Effector CD8-positive, alpha-beta T cell (primary cell): ENCODE measurements around the gene CST3.
"Not testable (repeated sequence)": the region's sequence is repeated elsewhere in the genome, so short reads cannot be mapped to it uniquely, and the experiment has no call there.

Experiments used
- DNase-seq: peaks from one replicate; lab custom pipeline; 2025; lab: John Stamatoyannopoulos, UW

Gene CST3

GRCh38 chr20:23628402-23629016 is 9.2 kb downstream of the CST3 start:
- no peak for DNase-seq

- DNase-seq = no peak
These were observed 10.3 kb downstream of the CST3 start for GRCh38 chr20:23627501-23627900.

- no peak for DNase-seq
These were observed 11.6 kb downstream of the CST3 start for GRCh38 chr20:23626040-23626620.

- DNase-seq = no peak
These were observed 12.4 kb downstream of the CST3 start for GRCh38 chr20:23625236-23625964.

DNA sequence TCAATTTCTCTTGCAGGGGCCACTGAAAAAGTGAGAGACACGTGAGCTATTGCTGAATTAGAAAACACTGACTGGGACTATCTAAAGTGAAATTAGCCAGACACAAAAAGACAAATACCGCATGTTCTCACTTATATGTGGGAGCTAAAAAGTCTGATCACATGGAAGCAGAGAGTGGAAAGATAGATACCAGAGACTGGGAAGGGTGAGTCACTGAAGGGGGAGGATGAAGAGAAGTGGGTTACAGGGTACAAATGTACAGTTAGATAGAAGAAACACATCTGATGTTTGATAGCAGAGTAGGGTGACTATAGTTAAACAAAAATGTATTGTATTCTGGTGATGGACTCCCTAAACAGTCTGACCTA is 13.4 kb downstream of the CST3 start:
- DNase-seq = no peak

GRCh38 chr20:23623666-23624323 is 14.0 kb downstream of the CST3 start:
- no peak for DNase-seq

- DNase-seq = no peak
These were observed 14.9 kb downstream of the CST3 start for GRCh38 chr20:23622839-23623343.

GRCh38 chr20:23622401-23622800 is 15.4 kb downstream of the CST3 start:
- DNase-seq = not testable (repeated sequence)

- not testable (repeated sequence) for DNase-seq
These were observed 16.9 kb downstream of the CST3 start for GRCh38 chr20:23620670-23621386.

GRCh38 chr20:23614163-23614562 is 23.6 kb downstream of the CST3 start:
- no peak for DNase-seq

DNA sequence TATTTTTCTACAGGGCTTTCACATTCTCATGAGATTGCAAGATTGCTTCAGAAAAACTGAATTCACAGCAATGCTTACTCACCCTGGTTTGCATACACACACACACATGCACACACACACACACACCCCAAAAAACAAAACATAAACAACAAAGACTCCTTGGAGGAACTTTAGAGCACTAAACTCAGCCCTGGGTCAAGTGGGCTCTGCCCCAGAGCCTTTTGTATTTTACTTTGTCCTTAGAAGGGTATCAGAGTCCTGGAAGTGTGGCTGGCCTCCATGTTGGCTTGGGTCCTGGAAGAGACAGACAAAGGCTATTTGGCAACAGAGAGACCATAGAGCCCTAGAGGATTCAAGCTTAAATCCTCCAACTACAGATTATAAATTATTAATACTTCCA is 24.1 kb downstream of the CST3 start:
- DNase-seq = no peak

DNA sequence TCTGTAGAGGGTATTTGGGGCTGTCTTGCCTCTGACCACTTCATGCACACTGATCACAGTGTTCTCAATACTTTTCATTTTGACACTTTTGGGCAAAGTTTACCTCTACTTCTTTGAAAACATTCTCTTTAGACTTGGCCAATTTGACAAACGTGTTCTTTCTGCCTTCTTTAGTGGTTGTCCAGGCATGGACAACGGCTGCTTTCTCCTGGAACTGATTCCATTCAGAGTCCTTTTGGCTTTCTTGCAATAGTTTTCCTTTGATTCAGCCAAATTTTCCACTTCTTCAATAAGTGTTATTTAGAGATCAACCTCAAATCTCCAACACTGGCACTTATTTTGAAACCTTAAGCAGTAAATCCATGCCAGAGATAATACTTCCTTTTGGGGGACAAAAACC is 25.4 kb downstream of the CST3 start:
- DNase-seq = no peak

- no peak for DNase-seq
These were observed 28.2 kb downstream of the CST3 start for GRCh38 chr20:23609486-23610109.

- no peak for DNase-seq
These were observed 29.4 kb downstream of the CST3 start for GRCh38 chr20:23608251-23608846.

DNA sequence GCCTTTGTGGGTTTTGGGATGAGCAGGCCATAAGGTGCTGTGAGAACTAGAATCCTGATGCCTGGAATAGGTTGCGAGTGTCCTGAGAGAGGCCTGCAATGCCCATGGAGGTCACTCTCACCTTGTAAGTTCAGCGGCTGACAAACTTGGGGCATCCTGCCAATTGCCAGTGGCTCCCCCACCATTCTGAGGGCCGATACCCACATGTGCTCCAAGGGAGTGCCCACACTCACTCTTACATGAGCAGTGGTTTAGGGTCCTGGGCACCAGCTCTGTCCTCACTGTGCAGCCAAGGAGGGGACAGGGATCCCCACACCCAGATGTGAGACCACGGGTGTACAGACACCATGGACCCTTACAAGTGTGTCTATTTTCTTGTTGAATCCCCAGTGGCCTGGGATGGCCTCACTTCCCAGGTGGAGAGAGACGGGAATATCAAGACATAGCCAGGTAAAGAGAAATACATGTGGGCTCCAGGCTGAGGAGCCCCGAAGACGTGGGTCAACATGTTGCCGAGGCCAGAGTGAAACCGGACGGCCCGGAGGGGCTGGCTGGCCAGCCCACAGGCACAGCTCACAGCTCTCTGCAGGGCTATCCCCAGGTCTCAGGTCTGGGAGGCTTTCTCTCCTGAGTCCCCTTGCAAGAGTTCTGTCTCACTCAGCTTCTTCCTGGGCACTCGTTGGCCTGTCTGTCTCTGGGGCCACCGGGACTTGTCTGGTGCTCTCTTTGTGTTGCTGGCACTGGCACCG is 30.1 kb downstream of the CST3 start:
- DNase-seq = no peak

DNA sequence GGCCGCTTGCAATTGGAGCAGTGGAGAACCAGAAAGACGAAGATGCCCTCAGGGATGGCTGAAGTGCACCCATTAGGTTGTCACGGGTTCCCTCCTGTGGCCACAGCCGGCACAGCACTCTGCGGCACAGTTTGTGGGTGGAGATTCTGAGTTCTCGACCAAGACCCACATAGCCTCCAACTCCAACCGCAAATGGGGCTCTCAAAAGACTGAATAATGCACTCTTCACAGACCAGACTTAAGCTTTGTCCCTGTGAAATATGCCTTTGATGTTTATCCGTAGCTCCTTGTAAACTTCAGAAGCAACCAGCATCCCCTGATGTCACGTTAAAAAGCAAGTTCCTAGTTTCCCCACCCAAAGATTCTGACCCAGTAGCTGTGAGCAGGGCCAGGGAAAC is 31.1 kb downstream of the CST3 start:
- DNase-seq = peak; percentile 29

- no peak for DNase-seq
These were observed 31.7 kb downstream of the CST3 start, which contains the start of gene CST9 for GRCh38 chr20:23605867-23606651. Gene CST9 (minus strand): TSS chr20:23605917. CDS start chr20:23605864, 53 bp downstream.

- DNase-seq = no peak
These were observed 33.4 kb downstream of the CST3 start for GRCh38 chr20:23604306-23604705.

DNA sequence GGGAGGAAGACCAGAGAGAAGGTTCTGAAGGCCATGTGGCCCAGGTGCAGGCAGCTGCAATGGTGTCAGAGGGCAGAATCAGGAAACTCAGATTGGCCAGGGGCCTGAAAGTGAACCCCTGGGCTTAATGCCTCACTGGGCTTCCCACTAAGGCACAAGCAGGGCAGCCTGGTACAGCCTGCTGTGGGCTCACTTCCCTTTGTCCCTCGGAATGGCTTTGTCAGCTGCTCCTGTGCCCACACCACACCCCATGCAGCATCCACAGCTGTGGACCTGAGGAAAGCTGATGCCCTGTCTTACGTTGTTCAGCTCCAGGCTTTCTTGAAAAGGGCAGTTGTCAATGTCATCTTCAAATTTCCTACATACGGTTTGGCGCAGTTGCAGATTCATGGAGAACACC is 34.4 kb downstream of the CST3 start:
- no peak for DNase-seq
